ENCODE data around the gene GAS6.

The GAS6 gene

DNA sequence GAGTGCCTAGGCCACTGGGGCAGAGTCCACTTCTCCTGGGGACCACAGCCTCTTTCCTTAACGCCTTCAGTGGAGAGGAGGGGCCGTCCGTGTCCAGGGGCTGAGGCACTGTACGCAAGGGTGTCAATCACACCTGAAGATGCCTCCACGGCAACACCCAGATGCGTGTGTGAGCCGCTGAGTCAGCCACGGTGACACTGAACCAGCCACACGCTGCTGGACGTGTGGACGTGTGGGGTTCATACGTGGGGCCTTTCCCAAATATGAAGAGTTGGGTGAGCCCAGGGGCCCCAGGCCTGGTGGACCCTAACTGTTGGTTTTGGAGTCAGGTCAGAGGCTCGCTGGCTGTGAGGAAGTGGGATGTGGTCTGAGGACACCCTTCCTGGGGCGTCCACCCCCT lies 53.2 kb downstream of the GAS6 start:
- TF ChIP-seq, protein P1, sequence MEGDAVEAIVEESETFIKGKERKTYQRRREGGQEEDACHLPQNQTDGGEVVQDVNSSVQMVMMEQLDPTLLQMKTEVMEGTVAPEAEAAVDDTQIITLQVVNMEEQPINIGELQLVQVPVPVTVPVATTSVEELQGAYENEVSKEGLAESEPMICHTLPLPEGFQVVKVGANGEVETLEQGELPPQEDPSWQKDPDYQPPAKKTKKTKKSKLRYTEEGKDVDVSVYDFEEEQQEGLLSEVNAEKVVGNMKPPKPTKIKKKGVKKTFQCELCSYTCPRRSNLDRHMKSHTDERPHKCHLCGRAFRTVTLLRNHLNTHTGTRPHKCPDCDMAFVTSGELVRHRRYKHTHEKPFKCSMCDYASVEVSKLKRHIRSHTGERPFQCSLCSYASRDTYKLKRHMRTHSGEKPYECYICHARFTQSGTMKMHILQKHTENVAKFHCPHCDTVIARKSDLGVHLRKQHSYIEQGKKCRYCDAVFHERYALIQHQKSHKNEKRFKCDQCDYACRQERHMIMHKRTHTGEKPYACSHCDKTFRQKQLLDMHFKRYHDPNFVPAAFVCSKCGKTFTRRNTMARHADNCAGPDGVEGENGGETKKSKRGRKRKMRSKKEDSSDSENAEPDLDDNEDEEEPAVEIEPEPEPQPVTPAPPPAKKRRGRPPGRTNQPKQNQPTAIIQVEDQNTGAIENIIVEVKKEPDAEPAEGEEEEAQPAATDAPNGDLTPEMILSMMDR (conservative IDR thresholded peaks at IDR 0.05; ENCODE audit: low read length), result no peak
- no peak overlapping the region for H3K4me3 ChIP-seq (ENCODE audit: low read length)
- DNase-seq (ENCODE audit: low read depth), result no peak

GRCh38 chr13:113809934-113810333 lies 53.9 kb downstream of the GAS6 start:
- TF ChIP-seq, protein P1 (conservative IDR thresholded peaks at IDR 0.05; ENCODE audit: low read length), result no peak
- DNase-seq (ENCODE audit: low read depth), result no peak
- no peak overlapping the region for H3K4me3 ChIP-seq (ENCODE audit: low read length)

- H3K4me3 ChIP-seq (ENCODE audit: low read length), result no peak overlapping the region
- no peak for DNase-seq (ENCODE audit: low read depth)
- TF ChIP-seq, protein P1 (conservative IDR thresholded peaks at IDR 0.05; ENCODE audit: low read length), result no peak
These were observed 55.6 kb downstream of the GAS6 start for GRCh38 chr13:113808058-113808834.

- H3K4me3 ChIP-seq (ENCODE audit: low read length), result no peak overlapping the region
- no peak for DNase-seq (ENCODE audit: low read depth)
- TF ChIP-seq, protein P1 (conservative IDR thresholded peaks at IDR 0.05; ENCODE audit: low read length), result no peak
These were observed 57.4 kb downstream of the GAS6 start for GRCh38 chr13:113806526-113806925.

DNA sequence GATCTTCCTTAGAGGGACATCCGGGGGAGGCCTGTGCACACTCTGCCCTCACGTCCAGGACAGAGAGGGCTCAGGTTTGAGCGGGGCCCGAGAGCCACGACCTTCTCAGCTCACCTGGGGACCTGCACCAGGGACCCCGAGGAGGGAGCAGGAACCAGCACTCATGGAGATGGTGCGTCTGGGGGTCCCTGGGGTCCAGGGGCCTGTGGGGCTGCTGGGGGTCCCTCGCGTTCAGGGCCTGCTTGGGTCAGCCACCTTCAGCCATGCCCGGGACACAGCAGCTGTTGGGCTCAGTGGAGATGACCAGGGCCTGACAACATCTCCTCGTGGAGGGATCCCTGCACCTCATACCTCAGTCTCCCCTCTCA lies 57.8 kb downstream of the GAS6 start:
- DNase-seq (ENCODE audit: low read depth), result no peak

DNA sequence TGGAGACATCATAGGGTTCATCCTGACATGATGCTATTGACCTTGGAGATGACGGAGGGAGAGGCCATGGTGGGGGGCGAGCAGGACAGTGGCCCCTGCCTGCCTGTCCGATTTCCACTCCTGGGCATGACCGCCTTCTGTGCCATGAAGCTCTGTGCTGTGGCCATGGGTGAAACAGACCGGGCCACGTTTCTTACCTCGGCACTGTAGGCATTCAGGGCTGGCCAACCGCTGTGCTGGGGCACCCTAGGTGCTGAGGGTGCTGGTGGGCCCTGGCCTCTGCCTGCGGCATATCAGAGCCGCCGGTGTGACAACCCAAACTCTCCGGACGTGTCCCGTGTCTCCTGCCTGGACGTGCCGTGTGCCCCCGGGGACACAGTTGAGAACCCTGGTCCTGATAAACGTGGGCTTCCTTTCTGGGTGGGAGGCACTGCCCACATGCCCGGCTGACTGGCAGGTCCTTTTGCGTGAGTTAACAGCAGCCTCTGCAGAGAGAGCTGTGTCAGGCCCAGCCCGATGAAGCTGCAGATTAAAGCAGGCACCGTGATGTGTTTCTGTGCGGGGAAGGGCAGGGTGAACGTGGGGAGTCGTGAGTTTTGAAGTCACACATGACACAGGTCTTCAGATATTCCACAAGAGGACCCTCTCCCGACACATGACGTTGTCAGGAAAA lies 58.3 kb downstream of the GAS6 start:
- TF ChIP-seq, protein P1 (conservative IDR thresholded peaks at IDR 0.05; ENCODE audit: low read length), result no peak
- no peak for DNase-seq (ENCODE audit: low read depth)
- no peak overlapping the region for H3K4me3 ChIP-seq (ENCODE audit: low read length)

More for the DNA sequence above, 57.8 kb downstream of the GAS6 start:
- H3K4me3 ChIP-seq (ENCODE audit: low read length), result no peak overlapping the region
- TF ChIP-seq, protein P1 (conservative IDR thresholded peaks at IDR 0.05; ENCODE audit: low read length), result no peak

Measured in AG10803 (cell line).